ENCODE data around the gene ZNF335.

ZNF335 gene

GRCh38 chr20:45917790-45918141 is 54.2 kb downstream of the ZNF335 start:
- DNase-seq = no peak
- POLR2A ChIA-PET = interaction anchor here (1.1 kb wide), 1 partner anchor 54 kb away, joined by 4 read pairs; no protein-coding TSS in a partner anchor
- no peak overlapping the region for H3K27ac ChIP-seq (ENCODE audit: insufficient read depth in 1 of 2, low read depth in 1 of 2, low read length in 2 of 2, poor library complexity in 1 of 2, severe bottlenecking in 2 of 2)

DNA sequence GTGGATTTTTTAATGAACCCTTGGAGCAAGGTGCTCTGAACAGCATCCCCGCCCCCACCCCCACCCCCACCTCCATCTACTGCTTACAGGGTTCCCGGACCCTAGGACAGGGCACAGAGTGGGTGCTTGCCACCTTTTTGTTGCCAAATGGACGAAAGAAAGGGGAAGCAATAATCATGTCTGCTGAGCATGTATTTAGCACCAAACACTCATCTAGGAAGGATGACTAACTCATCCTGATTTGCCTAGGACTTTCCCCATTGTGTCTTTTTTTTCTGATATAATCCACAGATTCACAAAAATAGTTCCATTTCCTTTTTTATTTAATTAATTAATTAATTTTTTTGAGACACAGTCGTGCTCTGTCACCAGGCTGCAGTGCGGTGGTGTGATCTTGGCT is 58.9 kb downstream of the ZNF335 start:
- DNase-seq = no peak
- peaks cover 13 to 40% (median 34%) of the 10 kb centered on the region in 4 experiments for H3K4me1 ChIP-seq (ENCODE audit: control extremely low read depth in 1 of 4, control insufficient read depth in 4 of 4, insufficient read depth in 4 of 4, low read length in 3 of 4)
- no peaks in the 10 kb centered on the region for H3K27me3 ChIP-seq (replicated peaks in 2 of 5; ENCODE audit: control insufficient read depth in 4 of 5, insufficient read depth in 5 of 5, low read length in 4 of 5)
- ChIA-PET CTCF (no interaction called here), POLR2A (no interaction called here)
- no peak overlapping the region for H3K4me3 ChIP-seq (ENCODE audit: control insufficient read depth in 1 of 7, extremely low read depth in 1 of 7, insufficient read depth in 4 of 7, low read depth in 2 of 7, low read length in 6 of 7)
- 71% methylated on average over 3 of the region's 5 CpGs for WGBS (ENCODE audit: insufficient coverage)
- H3K9me3 ChIP-seq (ENCODE audit: control extremely low read depth in 1 of 5, control insufficient read depth in 4 of 5, insufficient read depth in 2 of 5, low read depth in 1 of 5, low read length in 4 of 5) = no peaks in the 10 kb centered on the region
- no peak overlapping the region for H3K27ac ChIP-seq (ENCODE audit: insufficient read depth in 1 of 2, low read depth in 1 of 2, low read length in 2 of 2, poor library complexity in 1 of 2, severe bottlenecking in 2 of 2)
- no peaks in the 10 kb centered on the region for H3K36me3 ChIP-seq (ENCODE audit: control insufficient read depth in 4 of 4, insufficient read depth in 4 of 4, low read length in 3 of 4)

More at GRCh38 chr20:45917790-45918141, 54.2 kb downstream of the ZNF335 start:
- no peaks in the 10 kb centered on the region for H3K9me3 ChIP-seq (ENCODE audit: control extremely low read depth in 1 of 5, control insufficient read depth in 4 of 5, insufficient read depth in 2 of 5, low read depth in 1 of 5, low read length in 4 of 5)
- CTCF ChIA-PET = interaction anchor here (0.8 to 3.8 kb wide), 3 partner anchors 12 to 51 kb away, joined by 3 to 14 read pairs (median 4); partner anchors contain the start of gene PCIF1
- peaks cover 5 to 14% (median 9%) of the 10 kb centered on the region in 4 experiments for H3K4me1 ChIP-seq (ENCODE audit: control extremely low read depth in 1 of 4, control insufficient read depth in 4 of 4, insufficient read depth in 4 of 4, low read length in 3 of 4)
- no peaks in the 10 kb centered on the region for H3K36me3 ChIP-seq (ENCODE audit: control insufficient read depth in 4 of 4, insufficient read depth in 4 of 4, low read length in 3 of 4)
- H3K4me3 ChIP-seq (ENCODE audit: control insufficient read depth in 1 of 7, extremely low read depth in 1 of 7, insufficient read depth in 4 of 7, low read depth in 2 of 7, low read length in 6 of 7) = no peak overlapping the region
- 100% methylated on average over 1 of the region's 5 CpGs for WGBS (ENCODE audit: insufficient coverage)
- H3K27me3 ChIP-seq (replicated peaks in 2 of 5; ENCODE audit: control insufficient read depth in 4 of 5, insufficient read depth in 5 of 5, low read length in 4 of 5) = no peaks in the 10 kb centered on the region

DNA sequence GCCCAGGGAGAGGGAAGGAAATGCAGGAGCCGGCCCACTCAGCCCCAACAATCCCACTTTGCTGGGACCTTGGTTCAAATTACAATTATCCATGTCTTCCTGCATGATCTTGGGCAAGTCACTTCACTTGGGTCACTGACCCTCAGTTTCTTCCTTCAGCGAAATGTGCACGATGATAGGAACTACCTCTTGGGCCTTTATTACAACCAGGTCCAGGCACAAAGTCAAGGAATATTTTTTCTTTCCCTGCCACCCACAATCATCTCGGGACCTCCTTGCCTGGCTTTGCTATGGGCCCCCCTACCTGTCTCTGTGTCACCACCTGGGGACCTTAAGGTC is 59.7 kb downstream of the ZNF335 start:
- Histone ChIP-seq H3K27ac (ENCODE audit: insufficient read depth in 1 of 2, low read depth in 1 of 2, low read length in 2 of 2, poor library complexity in 1 of 2, severe bottlenecking in 2 of 2) (peak overlapping the region in 1 of 2 experiments; percentile 74), H3K27me3 (replicated peaks in 2 of 5; ENCODE audit: control insufficient read depth in 4 of 5, insufficient read depth in 5 of 5, low read length in 4 of 5) (no peaks in the 10 kb centered on the region), H3K9me3 (ENCODE audit: control extremely low read depth in 1 of 5, control insufficient read depth in 4 of 5, insufficient read depth in 2 of 5, low read depth in 1 of 5, low read length in 4 of 5) (no peaks in the 10 kb centered on the region), H3K36me3 (ENCODE audit: control insufficient read depth in 4 of 4, insufficient read depth in 4 of 4, low read length in 3 of 4) (peaks cover 0 to 2% (median 0%) of the 10 kb centered on the region in 4 experiments), H3K4me3 (ENCODE audit: control insufficient read depth in 1 of 7, extremely low read depth in 1 of 7, insufficient read depth in 4 of 7, low read depth in 2 of 7, low read length in 6 of 7) (peak overlapping the region; percentile 37 to 79 (median 69)), H3K4me1 (ENCODE audit: control extremely low read depth in 1 of 4, control insufficient read depth in 4 of 4, insufficient read depth in 4 of 4, low read length in 3 of 4) (peaks cover 13 to 40% (median 34%) of the 10 kb centered on the region in 4 experiments)
- 51% methylated on average over 3 of the region's 4 CpGs for WGBS (ENCODE audit: insufficient coverage)
- CTCF ChIA-PET = no interaction called here
- no peak for DNase-seq
- POLR2A ChIA-PET = interaction anchor here (0.6 kb wide), 1 partner anchor 21 kb away, joined by 3 read pairs; the partner anchor contains the start of genes CTSA and NEURL2

DNA sequence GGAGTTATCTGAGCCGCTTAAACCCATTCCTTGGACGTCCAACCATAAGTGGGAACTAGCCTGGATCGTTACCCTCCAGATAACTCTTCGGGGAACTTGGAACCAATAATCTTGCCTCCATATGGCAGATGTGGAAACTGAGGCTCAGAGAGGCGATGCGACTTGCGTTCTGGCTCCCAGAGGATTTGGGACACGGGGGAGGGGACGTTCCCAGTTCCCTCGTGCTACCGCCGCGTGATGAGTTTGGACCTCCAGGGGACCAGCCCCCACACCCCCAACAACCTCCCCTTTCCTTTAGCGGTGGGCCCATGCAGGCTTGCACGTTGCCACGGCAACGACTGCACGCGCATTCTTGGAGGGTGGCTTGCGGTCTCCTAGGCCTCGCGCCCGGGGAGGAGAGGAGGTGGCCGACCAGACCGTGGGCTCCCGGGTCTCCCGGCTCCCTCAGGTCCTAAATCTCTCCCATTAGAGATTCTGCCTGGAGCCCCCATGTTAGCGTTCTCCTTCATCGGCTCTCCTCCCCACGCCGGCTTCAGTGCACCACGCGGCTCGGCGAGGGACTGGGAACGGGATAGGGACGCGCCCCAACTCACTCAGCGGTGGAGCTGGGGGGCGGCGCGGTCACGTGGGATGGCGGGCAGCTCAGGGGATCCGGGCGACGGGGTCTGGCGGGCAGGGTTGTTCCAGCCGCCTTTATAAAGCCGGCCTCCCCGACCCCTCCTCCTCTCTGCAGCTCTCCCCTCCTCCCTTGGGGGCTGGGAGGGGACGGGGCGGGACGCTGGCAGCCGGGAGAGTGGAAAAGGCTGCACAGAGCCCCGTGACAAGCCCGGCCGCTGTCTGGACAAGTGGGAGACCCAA is 60.3 kb downstream of the ZNF335 start, which contains the start of gene PLTP:
Gene PLTP (minus strand): TSS at position 670 of the 858 bp plus-strand sequence. CDS start 703 bp downstream, outside the sequence.
- Histone ChIP-seq H3K4me1 (ENCODE audit: control extremely low read depth in 1 of 4, control insufficient read depth in 4 of 4, insufficient read depth in 4 of 4, low read length in 3 of 4) (peaks cover 13 to 40% (median 34%) of the 10 kb centered on the region in 4 experiments), H3K4me3 (ENCODE audit: control insufficient read depth in 1 of 7, extremely low read depth in 1 of 7, insufficient read depth in 4 of 7, low read depth in 2 of 7, low read length in 6 of 7) (peak within 1 kb of the TSS; percentile 37 to 79 (median 69)), H3K27ac (ENCODE audit: insufficient read depth in 1 of 2, low read depth in 1 of 2, low read length in 2 of 2, poor library complexity in 1 of 2, severe bottlenecking in 2 of 2) (peak within 1 kb of the TSS; percentile 46 to 74), H3K9me3 (ENCODE audit: control extremely low read depth in 1 of 5, control insufficient read depth in 4 of 5, insufficient read depth in 2 of 5, low read depth in 1 of 5, low read length in 4 of 5) (no peaks in the 10 kb centered on the region), H3K36me3 (ENCODE audit: control insufficient read depth in 4 of 4, insufficient read depth in 4 of 4, low read length in 3 of 4) (peaks cover 0 to 4% (median 0%) of the 10 kb centered on the region in 4 experiments), H3K27me3 (replicated peaks in 2 of 5; ENCODE audit: control insufficient read depth in 4 of 5, insufficient read depth in 5 of 5, low read length in 4 of 5) (no peaks in the 10 kb centered on the region)
- CTCF ChIA-PET = interaction anchor here (4.1 kb wide), 1 partner anchor 21 kb away, joined by 12 read pairs; the partner anchor contains the start of genes CTSA and NEURL2
- POLR2A ChIA-PET = interaction anchor here (0.6 to 1.8 kb wide), 3 partner anchors 13 to 22 kb away, joined by 3 to 17 read pairs (median 4); partner anchors contain the start of genes CTSA, NEURL2 and PCIF1
- WGBS (ENCODE audit: insufficient coverage) = 2% methylated on average over 19 of the region's 58 CpGs
- peak; percentile 74 to 87 (median 81) for DNase-seq

GRCh38 chr20:45910670-45911485 is 61.1 kb downstream of the ZNF335 start:
- Histone ChIP-seq H3K36me3 (ENCODE audit: control insufficient read depth in 4 of 4, insufficient read depth in 4 of 4, low read length in 3 of 4) (peaks cover 0 to 8% (median 2%) of the 10 kb centered on the region in 4 experiments), H3K27me3 (replicated peaks in 2 of 5; ENCODE audit: control insufficient read depth in 4 of 5, insufficient read depth in 5 of 5, low read length in 4 of 5) (no peaks in the 10 kb centered on the region), H3K27ac (ENCODE audit: insufficient read depth in 1 of 2, low read depth in 1 of 2, low read length in 2 of 2, poor library complexity in 1 of 2, severe bottlenecking in 2 of 2) (peak overlapping the region; percentile 46 to 74), H3K4me1 (ENCODE audit: control extremely low read depth in 1 of 4, control insufficient read depth in 4 of 4, insufficient read depth in 4 of 4, low read length in 3 of 4) (peaks cover 13 to 40% (median 34%) of the 10 kb centered on the region in 4 experiments), H3K4me3 (ENCODE audit: control insufficient read depth in 1 of 7, extremely low read depth in 1 of 7, insufficient read depth in 4 of 7, low read depth in 2 of 7, low read length in 6 of 7) (peak overlapping the region; percentile 37 to 79 (median 69)), H3K9me3 (ENCODE audit: control extremely low read depth in 1 of 5, control insufficient read depth in 4 of 5, insufficient read depth in 2 of 5, low read depth in 1 of 5, low read length in 4 of 5) (no peaks in the 10 kb centered on the region)
- DNase-seq = peak; percentile 100
- ChIA-PET POLR2A (interaction anchor here (1.0 to 1.8 kb wide), 3 partner anchors 13 to 23 kb away, joined by 3 to 17 read pairs (median 4); partner anchors contain the start of gene PCIF1), CTCF (interaction anchor here (0.8 to 4.1 kb wide), 9 partner anchors 10 to 112 kb away, joined by 3 to 12 read pairs (median 4); partner anchors contain the start of genes CTSA and NEURL2)
- WGBS (ENCODE audit: insufficient coverage) = 2% methylated on average over 27 of the region's 43 CpGs

DNA sequence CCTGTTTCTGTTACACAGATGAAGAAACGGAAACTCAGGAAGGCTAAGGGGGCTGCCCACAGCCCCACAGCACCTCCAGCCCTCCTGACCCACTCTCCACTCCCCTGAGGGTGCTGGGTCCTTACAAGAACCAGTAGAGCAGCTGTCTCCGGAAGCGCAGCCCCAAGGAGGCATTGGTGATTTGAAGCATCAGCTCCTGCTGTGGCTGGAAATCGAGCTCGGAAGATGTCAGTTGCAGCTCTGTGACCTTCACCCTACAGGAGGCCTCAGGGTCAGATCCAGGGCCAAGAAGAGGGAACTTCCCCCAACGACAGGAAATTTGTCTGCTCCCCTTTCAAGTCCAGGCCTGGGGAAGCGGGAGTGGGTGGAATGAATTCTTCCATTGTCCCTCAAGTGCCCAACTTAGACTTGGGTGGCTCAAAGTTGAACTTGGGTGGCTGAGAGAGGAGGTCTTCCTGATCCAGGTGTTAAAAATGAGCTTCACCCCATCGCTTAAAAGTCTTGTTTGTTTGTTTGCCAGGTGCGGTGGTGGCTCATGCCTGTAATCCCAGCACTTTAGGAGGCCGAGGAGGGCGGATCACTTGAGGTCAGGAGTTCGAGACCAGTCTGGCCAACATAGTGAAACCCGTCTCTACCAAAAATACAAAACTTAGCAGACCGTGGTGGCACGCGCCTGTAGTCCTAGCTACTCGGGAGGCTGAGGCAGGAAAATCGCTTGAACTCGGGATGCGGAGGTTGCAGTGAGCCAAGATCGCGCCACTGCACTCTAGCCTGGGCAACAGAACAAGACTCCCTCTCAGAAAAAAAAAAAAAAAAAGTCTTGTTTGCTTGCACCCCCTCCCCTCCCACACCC is 62.0 kb downstream of the ZNF335 start:
- ChIA-PET CTCF (interaction anchor here (0.8 to 4.1 kb wide), 13 partner anchors 10 to 111 kb away, joined by 3 to 12 read pairs (median 4); partner anchors contain the start of genes CTSA and NEURL2), POLR2A (interaction anchor here (1.0 to 1.8 kb wide), 2 partner anchors 20 to 24 kb away, joined by 3 to 17 read pairs; partner anchors contain the start of gene PCIF1)
- 89% methylated on average over 20 of the region's 22 CpGs for WGBS (ENCODE audit: insufficient coverage)
- Histone ChIP-seq H3K27ac (ENCODE audit: insufficient read depth in 1 of 2, low read depth in 1 of 2, low read length in 2 of 2, poor library complexity in 1 of 2, severe bottlenecking in 2 of 2) (peak overlapping the region in 1 of 2 experiments; percentile 45), H3K4me1 (ENCODE audit: control extremely low read depth in 1 of 4, control insufficient read depth in 4 of 4, insufficient read depth in 4 of 4, low read length in 3 of 4) (peaks cover 13 to 37% (median 31%) of the 10 kb centered on the region in 4 experiments), H3K9me3 (ENCODE audit: control extremely low read depth in 1 of 5, control insufficient read depth in 4 of 5, insufficient read depth in 2 of 5, low read depth in 1 of 5, low read length in 4 of 5) (no peaks in the 10 kb centered on the region), H3K4me3 (ENCODE audit: control insufficient read depth in 1 of 7, extremely low read depth in 1 of 7, insufficient read depth in 4 of 7, low read depth in 2 of 7, low read length in 6 of 7) (peak overlapping the region in 3 of 7 experiments; percentile 40 to 78 (median 60)), H3K36me3 (ENCODE audit: control insufficient read depth in 4 of 4, insufficient read depth in 4 of 4, low read length in 3 of 4) (peaks cover 0 to 8% (median 2%) of the 10 kb centered on the region in 4 experiments), H3K27me3 (replicated peaks in 2 of 5; ENCODE audit: control insufficient read depth in 4 of 5, insufficient read depth in 5 of 5, low read length in 4 of 5) (no peaks in the 10 kb centered on the region)
- DNase-seq = no peak
